GM19395 (cell line): ENCODE results near the gene FRMD8.
A peak's percentile ranks its signal among the peaks of the same experiment; 100 is the strongest.

Experiments
- ATAC-seq: cut with Tn5 transposase; IDR thresholded peaks from one replicate; pipeline ENCODE4 v1.9.1; 2021; ENCODE audit warnings: mild to moderate bottlenecking, moderate library complexity; ENCODE audit not compliant: unreplicated experiment

Gene FRMD8

GRCh38 chr11:65373839-65374580 is 12.4 kb upstream of the FRMD8 start:
- no peak for ATAC-seq

- no peak for ATAC-seq
Measured at GRCh38 chr11:65375012-65375411, 11.4 kb upstream of the FRMD8 start.

- ATAC-seq = no peak
Measured at GRCh38 chr11:65376138-65376713, 10.2 kb upstream of the FRMD8 start.

GRCh38 chr11:65377036-65377435 is 9.4 kb upstream of the FRMD8 start:
- no peak for ATAC-seq

- no peak for ATAC-seq
Measured at GRCh38 chr11:65377777-65378176, 8.7 kb upstream of the FRMD8 start.

- no peak for ATAC-seq
Measured at GRCh38 chr11:65378208-65378927, 8.1 kb upstream of the FRMD8 start.

GRCh38 chr11:65378928-65379638 is 7.4 kb upstream of the FRMD8 start:
- ATAC-seq = no peak

DNA sequence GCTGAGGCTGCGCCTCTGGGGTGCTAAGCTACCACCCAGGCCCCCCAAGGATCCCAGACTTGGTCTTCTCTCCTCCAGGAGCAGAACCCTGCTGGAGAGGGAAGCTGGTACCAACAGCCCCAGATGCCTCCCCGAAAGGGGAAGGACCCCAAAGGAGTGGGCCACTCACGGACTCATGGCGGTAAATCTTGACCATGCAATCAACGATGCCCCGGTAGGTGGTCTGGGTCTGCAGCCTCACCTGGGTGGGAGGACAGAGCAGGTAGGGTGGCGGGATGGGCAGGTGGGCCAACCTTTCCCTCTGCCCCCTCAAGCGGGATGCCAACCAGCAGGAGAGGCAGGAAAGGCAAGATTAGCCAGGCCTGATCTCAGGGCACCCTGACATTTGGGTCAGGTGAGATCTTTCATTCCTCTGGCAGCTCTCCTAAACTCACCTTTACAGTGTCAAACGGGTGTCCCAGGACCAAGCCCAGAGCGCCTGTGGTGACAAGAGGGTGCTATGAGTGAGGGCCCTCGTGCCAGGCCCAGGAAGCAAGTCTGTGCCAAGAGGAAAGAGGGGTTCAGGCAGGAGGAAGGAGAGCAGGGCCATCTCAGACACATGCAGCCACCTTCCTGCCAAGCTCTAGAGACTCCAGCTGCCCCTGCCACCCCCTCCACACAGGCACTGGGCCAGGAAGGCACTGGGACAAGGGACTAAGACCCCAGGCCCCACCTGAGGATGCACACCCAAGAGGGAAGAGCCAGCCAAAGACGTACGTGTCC is 6.6 kb upstream of the FRMD8 start:
- ATAC-seq = no peak

GRCh38 chr11:65380460-65381119 is 5.8 kb upstream of the FRMD8 start:
- no peak for ATAC-seq

DNA sequence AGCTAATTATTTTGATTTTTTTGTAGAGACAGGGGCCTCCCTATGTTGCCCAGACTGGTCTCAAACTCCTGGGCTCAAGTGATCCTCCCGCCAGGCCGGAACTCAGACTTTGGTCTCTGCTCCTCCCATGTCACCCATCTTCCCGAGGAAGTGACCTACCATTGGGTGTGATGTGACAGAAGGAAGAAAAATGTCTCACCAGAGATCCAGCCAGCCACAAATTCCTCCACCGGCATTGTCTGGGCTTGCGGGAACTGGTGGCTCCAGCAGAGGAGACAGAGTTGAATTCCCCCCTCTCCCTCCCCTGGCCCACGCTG is 4.8 kb upstream of the FRMD8 start:
- ATAC-seq = peak; percentile 10

- ATAC-seq = peak; percentile 61
Measured at GRCh38 chr11:65382033-65382803, 4.2 kb upstream of the FRMD8 start, which contains the start of gene SLC25A45. SLC25A45 (minus strand) TSS chr11:65382646; CDS start chr11:65381951, 695 bp downstream.

DNA sequence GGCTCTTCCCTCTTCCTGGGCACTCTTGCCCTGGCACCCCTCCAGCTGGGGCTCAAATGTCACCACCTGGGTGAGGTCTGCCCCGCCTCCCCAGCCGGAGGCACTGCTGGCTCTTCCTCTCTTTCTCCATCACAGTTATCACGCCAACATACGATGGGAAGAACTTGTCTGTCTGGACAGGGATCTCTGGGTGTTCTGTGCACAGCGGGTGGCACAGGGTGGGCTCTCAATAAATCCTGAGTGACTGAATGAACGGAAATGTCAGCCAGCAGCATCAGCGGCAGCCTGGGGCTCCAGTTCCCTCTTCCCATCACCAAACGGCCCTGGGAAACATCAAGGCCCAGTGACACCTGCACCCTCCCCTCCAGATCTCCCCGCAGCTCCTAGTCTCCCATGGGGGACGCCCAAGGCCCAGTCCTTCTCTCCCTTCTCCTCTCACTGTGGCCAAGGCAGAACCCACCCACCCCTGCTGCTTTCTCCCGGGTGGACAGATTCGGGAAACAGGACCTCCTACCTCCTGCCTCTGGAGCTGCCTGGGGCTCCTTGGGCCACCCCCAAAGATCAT is 3.6 kb upstream of the FRMD8 start:
- no peak for ATAC-seq

- ATAC-seq = no peak
Measured at GRCh38 chr11:65383778-65384177, 2.7 kb upstream of the FRMD8 start.

DNA sequence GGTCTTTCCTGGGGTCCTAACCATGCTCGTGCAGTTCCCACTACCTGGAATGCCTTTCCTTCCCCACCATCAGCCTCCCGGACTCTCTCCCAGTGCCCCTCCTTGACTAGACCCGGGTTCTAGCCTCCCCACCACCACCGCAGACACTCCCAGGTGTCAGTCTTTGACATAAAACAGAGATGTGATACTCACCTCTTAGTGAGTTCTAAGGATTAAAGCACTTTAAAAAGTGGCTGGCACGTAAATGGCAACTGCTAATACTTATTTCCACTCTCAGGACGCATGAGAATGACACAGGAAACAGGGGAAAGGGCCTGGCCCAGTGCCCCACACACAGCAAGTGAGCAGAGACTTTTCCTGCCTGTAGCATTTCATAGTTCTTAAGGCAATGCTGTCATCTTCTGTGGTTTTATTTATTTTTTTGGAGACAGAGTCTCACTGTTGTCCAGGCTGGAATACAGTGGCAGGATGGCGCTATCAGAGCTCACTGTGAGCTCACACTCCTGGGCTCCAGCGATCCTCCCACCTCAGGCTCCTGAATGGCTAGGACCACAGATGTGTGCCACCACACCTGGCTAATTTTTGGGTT is 2.0 kb upstream of the FRMD8 start:
- no peak for ATAC-seq

- ATAC-seq = no peak
Measured at GRCh38 chr11:65388731-65389130, 2.3 kb downstream of the FRMD8 start.

- ATAC-seq = no peak
Measured at GRCh38 chr11:65389294-65389980, 3.0 kb downstream of the FRMD8 start.

GRCh38 chr11:65390099-65390941 is 3.9 kb downstream of the FRMD8 start:
- no peak for ATAC-seq
